ENCODE data around the gene DDA1.
"Not testable (repeated sequence)": the region's sequence is repeated elsewhere in the genome, so short reads cannot be mapped to it uniquely, and the experiment has no call there.

The DDA1 gene

DNA sequence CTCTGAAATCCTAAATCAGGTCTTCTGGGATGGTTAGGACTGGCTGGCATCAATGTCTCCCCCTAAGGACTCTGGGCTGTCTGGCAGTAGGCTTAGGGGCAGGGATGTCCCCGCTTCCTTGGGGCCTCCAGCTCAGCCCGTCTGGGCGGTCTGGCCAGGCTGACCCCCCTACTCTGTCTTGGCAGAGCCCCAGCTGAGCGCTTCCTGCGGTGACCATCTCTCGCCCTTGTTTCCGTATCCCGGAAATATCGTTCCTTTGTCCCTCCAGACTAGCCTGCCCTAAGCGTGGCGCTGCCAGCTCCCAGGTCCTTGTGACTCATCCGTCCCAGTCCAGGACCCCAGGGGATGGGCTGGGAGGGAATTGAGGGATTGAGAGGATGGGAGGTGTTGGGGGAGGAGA is 39.3 kb downstream of the DDA1 start:
- FAIRE-seq = no peak

GRCh38 chr19:17351815-17352435 is 42.6 kb downstream of the DDA1 start:
- no peak for FAIRE-seq

DNA sequence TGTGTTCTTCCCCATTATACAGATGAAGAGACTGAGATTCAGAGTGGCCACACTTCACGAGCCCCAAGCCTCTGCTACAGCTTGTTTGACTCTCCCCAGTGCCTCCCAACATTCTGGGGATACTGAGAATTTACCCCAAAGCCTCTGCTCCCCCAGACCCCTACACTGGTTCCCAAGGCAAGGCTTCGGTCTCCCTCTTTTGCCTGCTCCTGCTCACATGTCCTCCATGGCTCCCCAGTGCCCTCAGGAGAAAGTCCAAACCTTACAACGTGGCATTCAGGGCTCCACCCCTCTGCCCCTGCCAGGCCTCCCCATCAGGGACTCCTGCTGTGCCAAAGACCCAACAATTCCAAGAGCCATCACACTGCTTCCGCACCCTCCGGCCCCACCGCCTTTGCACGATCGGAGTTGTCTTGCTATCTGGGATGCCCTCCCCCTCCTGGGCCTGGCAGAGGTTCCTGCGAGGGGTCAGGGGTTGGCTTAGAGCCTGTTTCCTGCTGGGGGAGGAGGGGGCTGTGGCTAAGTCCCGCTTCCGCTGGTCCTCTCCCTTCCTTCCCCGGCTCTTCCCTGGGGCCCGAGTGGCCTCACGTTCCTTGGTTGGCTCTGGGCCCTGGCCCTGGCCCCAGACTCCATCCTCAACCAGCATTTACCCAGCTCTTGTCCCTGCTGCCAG is 43.4 kb downstream of the DDA1 start:
- no peak for FAIRE-seq

DNA sequence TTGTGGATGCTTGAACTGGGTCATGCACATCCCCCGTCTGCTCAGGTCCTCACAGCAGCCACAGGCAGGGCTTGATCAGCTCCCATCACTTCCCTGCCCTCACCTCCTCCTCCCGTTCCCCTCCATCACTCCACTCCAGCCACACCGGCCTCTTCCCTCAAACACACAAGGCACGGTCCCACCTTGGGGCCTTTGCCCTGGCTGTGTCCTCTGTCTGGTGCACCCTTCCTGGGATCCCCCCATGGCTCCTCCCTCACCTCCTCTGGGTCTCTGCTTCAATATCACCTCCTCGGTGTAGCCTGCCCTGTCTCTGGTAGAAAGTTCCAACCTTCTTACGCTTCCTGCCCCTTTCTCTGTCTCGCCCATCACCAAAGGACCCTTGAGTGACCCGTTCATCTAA is 44.0 kb downstream of the DDA1 start:
- no peak for FAIRE-seq

DNA sequence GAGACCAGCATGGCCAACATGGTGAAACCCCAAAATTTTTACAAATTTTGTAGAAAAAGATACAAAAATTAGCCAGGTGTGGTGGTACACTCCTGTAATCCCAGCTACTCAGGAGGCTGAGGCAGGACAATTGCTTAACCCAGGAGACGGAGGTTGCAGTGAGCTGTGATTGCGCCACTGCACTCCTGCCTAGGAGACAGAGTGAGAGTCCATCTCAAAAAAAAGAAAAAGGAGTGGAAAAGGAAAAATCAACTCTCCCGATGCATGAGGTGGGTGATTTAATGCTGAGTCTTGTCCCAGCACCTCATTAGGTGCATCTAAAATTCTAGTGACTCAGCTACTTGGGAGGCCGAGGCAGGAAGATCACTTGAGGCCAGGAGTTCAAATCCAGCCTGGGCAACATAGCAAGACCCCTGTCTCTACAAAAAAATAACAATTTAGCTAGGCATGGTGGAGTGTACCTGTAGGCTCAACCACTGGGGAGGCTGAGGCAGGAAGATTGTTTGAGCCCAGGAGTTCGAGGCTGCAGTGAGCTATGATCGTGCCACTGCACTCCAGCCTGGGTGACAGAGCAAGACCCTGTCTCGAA is 47.8 kb downstream of the DDA1 start:
- no peak for FAIRE-seq

DNA sequence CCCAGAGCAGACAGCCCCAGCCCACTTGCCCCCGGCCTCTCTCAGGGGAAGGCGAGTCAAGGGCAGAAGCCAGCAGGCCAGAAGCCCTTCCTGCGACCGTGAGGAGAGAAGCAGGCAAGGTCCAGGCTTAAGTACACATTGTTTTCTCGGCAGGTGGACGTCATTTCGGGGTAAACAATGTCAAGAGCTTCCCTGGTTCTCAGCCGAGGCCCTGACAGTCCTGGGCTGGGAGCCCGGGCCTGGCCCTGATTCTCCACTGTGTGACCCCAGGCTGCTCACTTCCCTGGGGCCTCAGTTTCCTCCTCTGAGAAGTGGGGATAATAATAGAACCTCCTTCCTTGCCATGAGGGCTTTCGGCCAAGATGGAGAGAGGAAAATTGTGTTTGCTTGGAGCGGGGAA is 48.4 kb downstream of the DDA1 start:
- FAIRE-seq = no peak

DNA sequence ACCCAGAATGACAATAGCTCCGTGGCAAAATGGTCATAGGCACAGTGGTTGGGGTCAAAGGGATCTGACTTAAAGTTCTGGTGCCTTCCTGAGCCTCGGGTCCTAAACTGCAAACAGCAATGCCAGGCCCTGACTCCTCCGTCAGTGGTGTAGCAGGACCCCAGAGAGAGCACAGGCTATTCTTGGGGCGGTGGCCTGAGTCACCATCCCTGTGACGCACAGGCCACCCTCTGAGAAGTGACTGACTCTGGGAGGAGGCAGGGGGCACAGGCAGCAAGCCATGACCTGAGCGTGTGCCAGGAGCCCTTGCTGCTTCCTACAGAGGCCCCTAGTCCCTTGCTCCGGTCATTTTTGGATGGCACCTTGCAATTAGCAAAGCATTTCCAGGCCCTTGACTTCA is 49.0 kb downstream of the DDA1 start:
- FAIRE-seq = no peak

DNA sequence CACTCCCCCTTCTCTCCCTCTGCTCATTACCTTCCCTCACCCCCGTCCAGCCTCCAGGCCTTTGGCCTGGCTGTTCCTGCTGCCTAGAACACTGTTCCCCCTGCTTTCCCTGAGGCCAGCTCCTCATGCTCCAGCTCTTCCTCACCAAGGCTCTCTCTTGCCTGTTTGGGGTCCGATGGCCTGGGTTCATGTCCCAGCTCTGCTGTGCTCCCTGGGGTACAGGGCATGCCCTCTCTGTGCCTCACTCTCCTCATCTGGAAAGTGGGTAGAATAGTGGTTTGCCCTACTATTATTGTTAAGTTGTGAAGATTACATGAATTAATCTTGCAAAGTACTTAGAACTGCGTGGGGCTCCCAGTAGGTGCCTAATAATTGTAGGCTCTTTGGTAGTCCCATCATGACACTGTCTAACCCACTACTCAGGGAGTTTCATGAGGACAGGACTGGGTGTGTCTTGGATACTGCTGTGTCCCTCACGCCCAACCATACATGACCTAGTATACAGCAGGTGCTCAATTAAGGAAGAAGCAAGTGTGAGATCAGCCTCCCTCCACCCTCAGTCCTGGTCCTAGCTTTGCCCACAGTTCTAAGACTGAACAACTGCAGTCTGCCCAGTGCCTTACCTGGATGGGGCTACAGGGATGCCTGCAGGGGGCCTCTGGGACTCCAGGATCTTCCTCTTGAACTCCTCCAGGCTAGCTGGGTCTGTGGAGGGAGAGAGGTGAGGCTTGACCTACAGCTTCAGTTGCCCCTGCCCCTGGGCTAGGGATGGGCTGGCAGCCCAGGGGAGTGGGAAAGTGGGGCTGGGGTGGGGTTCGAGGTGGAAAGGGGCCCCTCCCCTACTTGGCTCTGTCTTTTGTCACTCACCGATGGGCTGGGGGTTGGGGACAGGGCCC is 50.8 kb downstream of the DDA1 start:
- no peak for FAIRE-seq

GRCh38 chr19:17363852-17364605 is 54.7 kb downstream of the DDA1 start:
- FAIRE-seq = not testable (repeated sequence)

DNA sequence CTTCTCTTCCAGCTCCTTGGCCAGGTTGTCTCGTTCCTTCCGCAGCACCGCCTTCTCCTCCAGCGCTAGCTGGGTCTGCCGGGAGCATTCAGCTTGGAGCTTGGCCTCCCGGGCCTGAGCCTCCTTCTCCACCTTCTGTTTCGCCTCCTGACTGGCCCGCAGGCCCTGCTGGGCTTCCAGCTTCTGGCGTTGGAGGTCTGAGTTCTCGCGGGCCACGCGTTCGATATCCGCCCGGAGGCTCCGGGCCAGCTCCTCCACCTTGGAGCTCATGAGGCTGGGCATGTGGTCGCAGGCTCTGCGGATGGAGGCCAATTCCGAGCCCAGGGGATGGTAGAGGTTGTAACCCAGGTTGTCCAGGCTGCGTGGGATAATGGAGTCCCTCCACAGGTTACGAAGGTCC is 56.0 kb downstream of the DDA1 start:
- no peak for FAIRE-seq

GRCh38 chr19:17370026-17370587 is 60.7 kb downstream of the DDA1 start:
- no peak for FAIRE-seq

All from endometrium (tissue), 2 donors.